CD4-positive, alpha-beta T cell treated with Interleukin-10 for 1 hour (primary cell): Measurements from ENCODE around the gene TUBGCP6.

Experiments used
- DNase-seq: peaks from one replicate; pipeline ENCODE4 v3.0.0-alpha.2; 2020

Gene TUBGCP6

DNA sequence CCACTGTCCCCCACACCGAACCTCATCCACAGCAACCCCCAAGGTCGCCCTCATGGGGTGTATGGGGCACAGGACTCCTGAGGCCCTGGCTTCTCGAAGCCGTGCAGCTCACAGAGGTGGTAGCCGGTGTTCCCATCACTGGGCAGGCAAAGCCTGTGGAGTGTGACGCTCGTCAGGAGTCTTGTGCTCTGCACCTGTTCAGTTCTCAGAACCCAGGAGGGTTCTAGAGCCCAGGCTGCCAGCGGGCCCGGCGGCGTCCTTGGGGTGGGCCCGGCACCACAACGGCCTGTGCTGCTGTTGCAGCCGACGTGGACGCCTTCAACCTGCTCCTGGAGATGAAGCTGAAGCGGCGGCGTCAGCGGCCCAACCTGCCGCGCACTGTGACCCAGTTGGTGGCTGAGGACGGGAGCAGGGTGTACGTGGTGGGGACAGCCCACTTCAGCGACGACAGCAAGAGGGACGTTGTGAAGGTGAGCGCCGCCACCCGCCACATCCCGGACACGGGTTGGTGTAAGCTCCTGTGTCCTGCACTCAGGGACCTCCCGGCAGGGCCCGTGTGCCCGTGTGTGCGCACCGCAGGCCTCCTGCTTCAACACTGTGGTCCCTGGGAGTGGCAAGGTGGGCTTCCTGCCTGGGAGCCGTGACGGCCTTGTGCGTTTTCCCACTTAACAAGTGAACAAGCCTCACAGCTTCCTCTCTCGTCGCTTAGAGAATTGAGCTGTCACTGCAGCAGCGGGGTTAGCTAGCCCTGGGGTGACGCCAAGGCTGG lies 50.6 kb downstream of the TUBGCP6 start:
- DNase-seq, result no peak

DNA sequence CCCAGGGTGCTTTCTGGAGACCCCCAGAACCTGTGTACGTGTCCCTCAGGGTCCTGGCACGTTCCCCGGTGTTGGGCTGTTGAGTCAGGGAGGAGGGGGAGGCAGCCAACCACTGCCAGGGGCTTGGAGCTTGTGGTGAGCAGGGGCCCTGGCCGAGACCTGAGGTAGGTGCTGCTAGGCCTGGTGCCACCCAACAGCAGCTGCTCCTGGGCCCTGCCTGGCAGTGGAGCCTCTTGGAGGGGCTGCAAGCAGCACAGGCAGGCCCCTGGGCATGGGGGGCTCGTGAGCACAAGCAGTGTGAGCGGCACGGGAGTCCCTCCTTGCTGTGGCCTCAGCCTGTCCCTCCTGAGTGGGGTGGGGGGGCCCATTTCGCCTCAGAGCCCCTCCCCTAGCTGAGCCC lies 51.2 kb downstream of the TUBGCP6 start:
- DNase-seq, result no peak

DNA sequence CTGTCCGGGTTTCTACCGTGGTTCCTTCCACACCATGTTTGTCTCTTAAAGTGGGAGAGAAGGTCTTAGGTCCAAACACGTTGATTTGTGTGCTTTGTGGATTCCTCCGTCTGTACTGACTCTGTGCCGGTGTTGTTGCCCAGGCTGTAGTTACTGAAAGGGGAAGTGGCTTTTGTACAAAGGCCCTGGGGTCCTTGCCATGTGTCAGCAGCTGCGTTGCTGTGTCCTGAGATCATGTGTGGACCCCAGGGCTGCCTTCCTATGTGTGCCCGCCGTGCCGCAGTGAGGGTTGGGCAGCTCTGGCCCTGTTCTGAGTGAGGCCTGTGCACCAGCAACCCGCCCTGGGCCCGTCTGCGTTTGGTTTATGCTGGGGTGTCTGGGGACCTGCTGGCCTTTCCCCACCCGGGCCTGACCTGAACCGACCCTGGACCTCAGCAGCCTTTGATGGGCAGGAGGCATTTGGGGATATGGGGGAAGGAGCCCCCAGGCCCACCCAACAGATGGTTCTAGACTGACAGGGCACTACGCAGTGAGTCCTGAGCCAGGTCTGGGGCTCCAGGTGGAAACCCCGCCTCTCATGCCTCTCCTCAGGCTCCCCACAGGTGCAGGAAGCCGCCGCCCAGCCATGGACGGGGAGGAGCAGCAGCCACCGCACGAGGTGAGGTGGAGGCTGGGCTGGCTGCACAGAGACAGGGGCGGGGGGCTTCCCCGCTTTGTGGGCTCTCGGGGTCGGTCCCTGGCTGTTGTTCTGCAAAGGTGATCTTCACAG lies 52.2 kb downstream of the TUBGCP6 start:
- peak; percentile 65 for DNase-seq

DNA sequence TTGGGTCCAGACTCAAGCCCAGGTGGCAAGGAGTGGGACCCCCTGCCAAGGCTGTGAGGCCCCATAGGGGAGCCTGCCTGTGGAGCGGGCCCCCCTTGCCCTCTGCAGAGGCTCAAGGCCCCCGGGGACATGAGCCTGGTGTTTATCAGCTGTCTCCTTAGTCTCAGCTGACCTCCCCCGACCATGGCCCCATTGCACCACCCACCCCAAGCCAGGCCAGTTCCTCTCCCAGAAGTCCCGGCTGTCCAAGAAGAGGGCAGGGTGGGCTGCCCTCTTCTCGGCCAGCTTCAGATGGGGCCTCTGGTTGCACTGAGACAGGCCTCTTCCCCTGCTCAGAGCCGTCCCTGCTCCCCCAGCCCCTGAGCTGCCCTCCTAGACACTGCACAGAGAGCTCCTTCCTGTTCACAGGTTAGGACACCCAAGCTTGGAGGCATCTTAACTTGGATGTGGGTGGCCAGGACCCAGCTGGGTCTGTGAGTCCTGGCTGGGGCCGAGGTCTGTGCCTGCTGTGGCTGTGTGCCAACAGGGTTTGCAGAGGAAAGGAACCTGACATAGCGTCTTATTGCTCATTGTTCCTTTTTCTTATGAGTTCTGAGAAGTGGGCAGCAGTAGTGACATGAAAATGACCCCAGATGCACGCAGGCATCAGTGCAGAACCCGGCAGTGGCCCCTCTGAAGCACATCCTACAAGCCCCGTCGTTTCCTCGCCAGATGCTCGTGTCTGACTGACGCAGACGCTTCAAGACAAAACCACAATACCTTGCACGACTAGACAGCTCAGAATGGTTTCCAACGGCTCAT lies 53.7 kb downstream of the TUBGCP6 start:
- peak; percentile 81 for DNase-seq

DNA sequence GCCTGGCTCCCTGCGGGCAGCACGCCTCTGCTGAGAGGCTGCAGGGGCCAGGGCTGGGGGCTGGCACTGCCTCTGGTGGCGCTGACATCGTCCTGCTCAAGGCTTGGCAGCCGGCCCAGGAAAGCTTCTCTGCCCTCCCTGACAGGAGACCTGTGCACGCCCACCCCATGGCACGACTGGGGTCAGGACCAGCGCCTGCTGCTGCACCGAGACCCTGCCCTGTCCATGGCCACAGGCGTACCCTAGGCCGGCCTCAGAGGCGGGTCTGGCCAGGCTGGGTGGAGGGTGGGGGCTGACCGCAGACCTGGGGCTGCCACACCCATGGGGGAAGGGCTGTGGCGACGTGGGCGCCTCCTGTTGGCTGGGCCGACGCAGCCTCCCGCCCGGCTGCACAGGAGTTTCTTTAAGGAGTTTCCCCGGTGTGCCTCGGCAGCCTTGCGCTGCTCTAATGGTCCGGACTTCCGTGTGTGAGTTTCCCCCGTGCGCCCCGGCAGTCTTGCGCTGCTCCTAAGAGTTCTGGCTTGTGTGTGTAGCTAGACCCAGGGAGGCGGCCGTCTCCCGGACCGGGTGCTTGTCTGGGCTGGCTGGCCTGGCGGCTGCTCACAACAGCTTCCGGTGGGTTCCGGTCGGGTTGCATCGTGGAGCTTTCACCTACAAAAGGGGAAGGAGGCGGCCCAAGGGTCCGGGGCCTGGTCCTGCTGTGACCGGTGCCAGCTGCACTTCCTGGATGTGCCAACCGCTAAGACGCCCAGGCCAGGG lies 54.5 kb downstream of the TUBGCP6 start:
- peak; percentile 88 for DNase-seq

DNA sequence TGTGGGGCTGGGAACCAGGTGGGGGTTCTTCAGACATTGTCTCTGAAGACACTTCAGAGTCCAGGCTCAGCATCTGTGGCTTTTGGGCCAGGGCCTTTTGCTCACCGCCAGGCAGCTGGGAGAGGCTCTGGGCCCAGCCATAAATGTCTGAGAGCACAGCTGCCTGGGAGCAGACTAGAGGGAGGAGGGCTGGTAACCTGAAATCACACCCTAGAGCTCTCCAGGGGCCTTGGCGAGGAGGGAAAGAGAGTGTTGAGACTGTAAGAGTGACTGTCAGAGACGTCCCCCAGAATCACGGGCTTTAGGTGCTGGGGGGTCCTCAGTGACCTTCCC lies 55.0 kb downstream of the TUBGCP6 start:
- no peak for DNase-seq

DNA sequence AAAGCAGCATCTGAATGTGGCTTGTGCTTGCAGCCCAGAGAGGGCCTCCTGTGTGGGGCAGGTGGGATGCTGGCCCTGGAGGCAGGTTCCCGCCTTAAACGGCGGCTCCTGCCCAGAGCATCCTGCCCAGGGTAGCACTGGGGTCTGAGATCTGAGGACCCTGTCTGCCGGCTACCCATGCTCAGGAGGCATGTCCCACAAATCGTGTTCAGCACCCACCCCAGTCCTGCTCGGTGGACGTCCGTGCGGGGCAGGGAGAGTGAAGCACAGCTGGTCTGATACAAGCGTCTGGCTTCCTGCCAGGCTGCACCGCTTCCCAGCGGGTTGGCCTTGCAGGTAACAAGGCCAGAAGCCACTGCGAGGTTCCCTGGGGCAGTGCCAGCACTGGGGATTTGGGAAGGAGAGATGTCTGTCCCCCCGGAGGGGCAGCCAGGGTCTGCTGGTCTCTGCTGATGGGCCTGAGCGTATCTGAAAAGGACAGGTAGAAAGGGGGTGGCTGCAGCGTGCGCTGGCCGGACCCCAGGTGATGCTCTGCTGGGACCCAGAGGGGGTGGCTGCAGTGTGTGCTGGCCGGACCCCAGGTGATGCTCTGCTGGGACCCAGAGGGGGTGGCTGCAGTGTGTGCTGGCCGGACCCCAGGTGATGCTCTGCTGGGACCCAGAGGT lies 55.5 kb downstream of the TUBGCP6 start:
- DNase-seq, result no peak

DNA sequence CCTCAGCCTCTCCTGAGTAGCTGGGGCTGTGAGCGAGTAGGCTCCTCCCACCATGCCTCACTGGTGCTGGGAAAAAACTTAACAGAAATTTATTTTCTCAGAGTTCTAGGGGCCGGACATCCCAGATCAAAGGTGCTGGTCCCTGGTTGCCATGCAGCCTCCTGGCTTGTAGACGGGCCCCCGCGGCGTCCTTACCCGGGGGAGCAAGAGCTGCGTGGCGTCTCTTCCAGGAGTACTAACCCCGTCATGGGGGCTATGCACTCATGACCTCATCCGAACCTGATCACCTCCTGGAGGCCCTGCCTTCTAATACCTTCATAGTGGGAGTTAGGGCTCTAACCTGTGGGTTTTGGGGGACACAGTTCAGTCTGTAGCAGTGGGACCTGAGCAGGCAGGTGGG lies 56.5 kb downstream of the TUBGCP6 start:
- DNase-seq, result no peak

DNA sequence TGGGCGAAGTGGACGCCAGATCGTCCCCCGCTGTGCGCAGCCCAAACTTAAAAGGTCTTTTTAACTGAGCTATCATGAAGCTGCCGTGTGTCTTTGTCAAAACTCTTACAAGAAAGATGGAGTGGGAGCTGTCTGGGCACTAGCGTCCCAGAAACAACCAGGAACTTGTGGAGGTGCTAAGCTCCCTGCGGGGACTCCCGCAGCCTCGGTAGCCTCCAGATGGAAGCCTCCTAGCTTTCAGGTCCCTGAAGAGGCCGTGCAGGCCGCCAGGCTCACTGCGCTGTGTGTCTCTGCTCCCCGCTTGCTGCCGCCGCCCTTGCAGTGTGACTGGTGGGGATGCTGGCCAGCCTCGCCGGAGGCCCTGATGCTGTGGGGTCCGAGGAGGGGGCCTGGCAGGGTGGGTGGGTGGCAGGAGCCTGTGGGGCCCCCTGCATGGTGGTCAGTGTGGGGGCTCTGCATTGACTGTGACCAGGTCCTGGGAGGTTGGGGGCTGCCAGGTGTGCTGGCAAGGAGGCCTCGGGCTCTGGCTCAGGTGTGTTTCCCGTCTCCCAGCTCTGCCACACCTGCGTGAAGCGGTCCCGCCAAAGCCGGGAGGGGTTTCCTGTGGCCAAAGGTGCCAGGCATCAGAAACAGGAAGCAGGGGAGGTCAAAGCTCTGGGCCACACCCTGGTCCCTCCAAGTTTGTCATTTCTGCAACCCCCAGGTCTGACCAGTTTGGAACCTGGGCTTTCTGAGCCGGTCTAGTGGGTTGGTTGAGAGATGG lies 57.9 kb downstream of the TUBGCP6 start:
- peak; percentile 41 for DNase-seq

DNA sequence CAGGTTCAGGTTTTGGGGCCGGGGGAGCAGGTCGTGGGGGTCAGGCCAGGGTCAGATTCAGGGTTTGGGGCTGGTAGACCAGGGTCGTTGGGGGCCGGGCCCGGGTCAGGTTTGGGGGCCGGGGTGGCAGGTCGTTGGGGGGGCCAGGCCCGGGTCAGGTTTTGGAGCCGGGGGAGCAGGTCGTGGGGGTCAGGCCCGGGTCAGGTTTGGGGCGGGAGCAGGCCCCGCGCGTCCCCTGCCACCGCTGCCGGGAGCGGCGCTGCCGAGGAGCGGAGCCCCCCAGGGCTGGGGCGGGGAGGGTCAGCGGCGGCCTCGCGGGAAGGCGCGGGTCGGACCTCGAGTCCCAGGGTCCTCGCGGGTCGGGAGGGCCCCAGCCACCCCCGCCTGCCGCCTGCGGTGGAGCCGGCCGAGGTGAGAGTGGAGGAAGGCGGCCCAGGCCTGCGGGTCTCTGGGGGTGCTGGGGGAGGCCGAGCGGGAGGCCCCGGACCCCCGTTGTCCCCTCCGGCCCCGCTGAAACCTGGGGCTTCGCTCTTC lies 58.6 kb downstream of the TUBGCP6 start:
- no peak for DNase-seq

DNA sequence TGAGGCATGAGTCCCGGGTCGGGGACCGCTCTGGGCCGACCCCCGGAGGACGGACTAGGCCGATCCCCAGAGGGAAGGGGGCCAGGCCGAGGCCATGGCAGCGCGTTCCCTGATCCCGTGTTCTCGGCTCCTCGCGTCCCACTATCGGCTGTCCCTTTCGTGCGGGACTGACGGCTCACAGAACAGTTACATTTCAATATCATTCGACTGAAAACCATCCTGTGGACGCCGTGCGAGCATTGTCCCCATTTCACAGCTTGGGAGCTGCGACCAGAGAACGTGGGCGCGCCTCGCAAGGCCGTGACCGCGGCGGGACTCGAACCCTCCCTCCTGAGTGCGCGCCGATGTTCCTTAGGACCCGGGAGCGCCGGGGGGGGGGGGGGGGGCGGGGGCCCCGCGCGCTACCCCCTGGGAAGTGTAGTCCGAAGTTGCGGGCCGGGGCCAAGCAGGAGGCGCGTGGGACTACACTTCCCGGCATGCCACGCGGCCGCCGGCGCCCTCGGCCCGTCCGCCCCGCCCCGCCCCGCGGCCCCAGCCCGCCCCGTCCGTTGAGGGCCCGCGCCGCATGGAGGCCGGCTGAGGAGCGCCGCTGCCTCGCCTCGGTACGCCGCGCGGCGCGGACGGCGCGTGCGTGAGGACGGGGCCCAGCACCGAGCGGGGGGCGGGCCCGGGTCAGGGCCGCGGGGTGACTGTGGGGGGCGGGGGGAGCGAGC lies 59.3 kb downstream of the TUBGCP6 start, which contains the start of gene TRABD:
TRABD (plus strand) TSS at position 539 of the 713 bp plus-strand sequence. CDS start 7,148 bp downstream, outside the sequence.
- peak; percentile 91 for DNase-seq

DNA sequence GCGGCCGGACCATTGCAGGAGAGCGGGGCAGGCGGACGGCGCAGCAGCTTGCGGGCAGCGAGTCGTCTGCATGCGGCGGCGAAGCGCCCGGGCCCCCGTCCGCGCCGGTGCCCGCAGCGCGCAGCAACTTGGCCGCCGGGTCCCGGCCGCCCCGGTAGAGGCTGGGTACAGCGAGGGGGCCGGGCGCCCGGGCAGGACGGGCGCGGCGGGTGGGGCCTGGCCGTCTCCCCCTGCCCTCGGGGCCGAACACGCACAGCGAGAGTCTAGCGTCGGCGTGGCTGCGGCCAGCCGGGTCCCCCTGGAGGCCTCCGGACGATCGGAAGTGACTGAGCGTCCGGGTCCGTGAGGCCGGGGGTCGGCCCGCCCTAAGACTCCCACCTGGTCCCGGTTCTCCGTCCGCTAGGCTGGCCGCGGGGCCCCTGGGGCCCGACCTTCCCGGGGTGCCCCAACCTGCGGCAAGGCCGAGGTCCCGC lies 59.9 kb downstream of the TUBGCP6 start:
- no peak for DNase-seq

DNA sequence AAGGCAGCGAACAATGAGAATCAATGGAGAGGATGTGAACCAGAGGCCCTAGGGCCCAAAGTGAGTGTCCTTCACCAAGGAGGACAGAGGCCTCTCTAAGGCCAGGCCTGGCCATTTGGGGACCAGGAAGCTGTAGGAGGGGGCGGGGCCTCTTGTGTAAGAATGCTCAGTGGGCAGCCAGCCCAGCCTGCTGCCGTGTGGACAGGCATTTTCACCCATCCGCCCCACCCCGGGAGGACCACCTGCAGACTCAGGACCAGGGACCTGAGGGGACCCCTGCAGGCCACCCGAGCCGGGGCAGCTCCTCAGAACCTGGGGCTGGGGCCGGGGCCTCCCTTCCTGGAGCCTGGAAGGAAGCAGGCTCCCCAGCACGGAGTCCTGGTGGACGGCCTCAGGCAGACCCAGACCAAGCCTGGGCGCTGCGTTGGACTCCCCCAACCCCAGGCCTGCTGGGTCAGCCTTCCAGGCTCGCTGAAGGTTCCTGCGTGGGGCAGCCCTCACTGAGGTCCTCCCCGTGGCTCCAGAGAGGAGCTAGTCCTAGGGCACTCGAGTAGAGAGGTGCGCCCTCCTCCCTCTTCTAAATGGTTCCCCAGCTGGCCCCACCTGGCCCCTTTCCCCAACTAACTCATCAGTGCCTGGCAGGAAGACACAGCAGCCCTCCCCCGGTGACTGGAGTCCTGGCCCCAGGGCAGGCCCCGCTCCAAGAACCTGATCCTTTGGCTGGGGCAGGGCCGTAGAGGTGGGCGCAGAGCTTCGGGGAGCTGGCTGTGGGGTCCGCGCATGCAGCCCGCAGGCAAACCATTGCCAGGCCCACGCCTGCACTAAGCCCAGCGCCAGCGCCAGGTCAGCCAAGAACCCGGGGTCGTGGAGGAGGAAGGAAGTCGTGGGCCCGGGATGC lies 60.6 kb downstream of the TUBGCP6 start:
- no peak for DNase-seq

DNA sequence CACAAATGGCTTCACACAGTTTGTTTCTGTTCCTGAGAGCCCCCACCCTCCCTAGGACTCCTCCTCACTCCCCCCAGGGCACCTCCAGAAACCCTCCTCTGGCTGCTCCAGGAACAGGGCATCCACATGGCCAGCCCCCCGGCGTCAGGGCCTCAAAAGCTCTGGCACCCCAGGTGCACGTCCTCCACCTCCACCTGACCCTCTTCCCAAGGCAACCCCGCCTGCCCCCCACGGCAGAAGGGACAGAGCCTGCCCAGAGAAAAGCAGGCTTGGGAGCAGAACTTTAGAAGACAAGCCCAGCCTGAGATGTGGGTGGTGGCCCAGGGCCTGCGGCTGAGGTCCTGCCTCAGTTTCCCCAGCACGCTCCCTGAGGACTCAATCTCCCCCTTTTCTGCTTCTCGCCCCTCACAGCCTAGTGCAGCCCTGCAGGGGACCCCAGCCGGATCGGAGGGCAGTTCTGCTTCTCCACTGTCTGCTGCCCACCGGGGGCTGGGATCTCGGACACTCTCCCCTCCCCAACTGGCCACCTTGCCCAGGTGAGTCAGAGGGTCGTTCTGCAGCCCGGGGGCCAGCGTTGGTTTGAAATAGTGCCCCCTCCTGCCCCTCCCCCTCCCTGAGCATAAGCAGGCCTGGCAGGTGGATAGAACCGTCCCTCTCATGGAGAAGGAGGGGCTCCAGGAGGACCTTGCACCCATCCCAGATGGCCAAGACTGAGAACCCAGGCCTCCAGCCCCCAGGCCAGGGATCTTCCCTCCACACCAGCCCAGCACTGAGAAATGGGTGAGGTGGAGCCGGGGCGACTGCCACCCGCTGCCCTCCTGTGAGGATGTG lies 61.5 kb downstream of the TUBGCP6 start:
- no peak for DNase-seq

DNA sequence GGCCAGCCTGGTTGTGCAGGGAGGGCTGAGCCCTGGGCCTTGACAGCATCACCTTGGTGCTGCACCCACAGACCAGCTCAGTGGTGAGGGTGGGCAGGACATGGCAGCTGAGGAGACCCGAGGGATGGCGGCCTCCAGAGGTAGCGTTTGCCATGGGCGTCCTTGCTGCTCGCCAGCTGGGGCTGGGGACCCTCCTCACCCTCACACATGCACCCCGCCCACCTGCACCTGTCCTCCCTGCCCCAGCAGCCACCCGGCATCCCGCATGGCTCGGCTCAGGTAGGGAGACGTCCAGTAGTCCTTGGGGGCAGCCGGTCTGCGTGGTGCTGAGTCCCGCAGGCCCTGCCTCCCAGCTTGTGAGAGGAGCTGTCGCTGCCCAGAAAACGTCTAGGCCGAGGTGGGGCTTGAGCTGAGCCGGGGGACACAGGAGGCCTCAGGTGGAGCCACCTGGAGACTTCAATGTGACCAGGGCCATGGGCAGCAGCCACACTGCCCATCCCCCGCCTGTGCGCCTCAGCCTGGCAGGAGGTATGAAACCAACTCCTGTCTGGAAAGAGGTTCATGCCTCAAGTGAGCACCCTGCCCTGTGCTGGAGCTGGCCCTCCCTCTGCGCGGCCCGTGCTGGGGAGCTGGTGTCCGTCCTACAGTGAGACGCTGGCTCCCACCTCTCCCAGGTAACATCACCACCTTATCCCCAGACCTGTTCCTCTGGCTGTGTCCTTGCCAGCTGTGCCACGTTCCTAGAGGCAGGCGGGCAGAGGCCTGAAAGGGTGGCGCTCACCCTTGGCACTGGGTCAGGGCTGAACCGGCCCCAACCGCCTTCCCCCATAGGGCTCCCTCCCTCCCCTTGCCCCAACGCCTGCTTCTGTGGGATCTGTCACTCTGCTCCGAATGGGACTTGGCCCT lies 62.4 kb downstream of the TUBGCP6 start:
- DNase-seq, result no peak

DNA sequence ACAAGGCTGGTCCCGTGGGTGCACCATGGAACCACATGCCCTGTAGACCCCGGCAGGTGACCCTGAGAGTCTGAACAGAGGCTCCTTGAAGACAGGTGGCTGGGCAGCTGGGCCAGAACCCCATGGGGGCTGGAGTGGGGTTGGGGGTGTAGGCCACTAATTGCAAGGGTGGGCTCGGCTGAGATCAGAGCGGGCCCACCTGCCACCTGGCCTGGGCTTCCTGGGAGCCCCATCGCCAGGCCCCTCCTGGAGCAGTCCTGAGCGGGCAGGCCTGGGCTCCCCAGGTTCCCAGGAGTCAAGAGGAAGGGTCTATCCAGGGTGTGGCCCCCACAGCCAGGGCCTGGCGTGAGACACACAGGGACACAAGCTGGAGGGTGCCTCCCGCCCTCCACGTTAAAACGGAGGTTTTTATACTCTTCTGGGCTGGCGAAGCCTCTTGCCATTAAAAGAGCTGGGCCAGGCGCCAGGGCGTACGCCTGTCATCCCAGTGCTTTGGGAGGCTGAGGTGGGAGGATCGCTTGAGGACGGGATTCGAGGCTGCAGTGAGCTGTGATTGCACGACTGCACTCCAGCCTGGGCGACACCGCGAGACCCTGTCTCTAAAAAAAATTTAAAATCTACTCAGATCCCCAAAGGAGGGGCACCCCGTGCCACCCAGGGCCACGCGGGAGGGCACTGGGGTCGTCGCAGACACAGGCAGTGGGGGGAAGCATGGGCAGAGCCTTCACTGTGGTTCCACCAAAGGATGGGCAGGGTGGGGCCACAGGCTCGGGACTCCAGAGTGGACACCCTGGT lies 63.9 kb downstream of the TUBGCP6 start:
- DNase-seq, result no peak
